Left colon (tissue), 2 donors: ENCODE measurements around the gene MMAA. TPM values are rescaled to one million over a fixed set of nuclear protein-coding genes. Genes with fewer than 3 reads are reported as not detected.
"Not testable (repeated sequence)": the region's sequence is repeated elsewhere in the genome, so short reads cannot be mapped to it uniquely, and the experiment has no call there.

Experiments
- ATAC-seq: fragments of 200-7000 bp; cut with Tn5 transposase; one replicate; pipeline ENCODE4 v1.9.1; 2020; ENCODE audit warnings: mild to moderate bottlenecking, moderate library complexity
- DNase-seq, 2 donors: peaks; one replicate each; pipeline ENCODE4 v3.0.0-alpha.2; 2020
- intact Hi-C, 2 donors: fragments of 100-400 bp; cut with DNase I in 1 of 2; cut with micrococcal nuclease in 1 of 2; formaldehyde crosslinking; loops; one replicate each; pipeline versions ENCODE4 v1.11.2 to v1.14.0; 2022; cut with DNase I, micrococcal nuclease
- total RNA-seq, 2 donors: library from RNA; stranded (reverse); fragmentation: NEBNext Ultra II Directional; extraction: Animal tissue kit (Norgen Biotek cat#: 25700); gene quantifications; one replicate each; pipeline ENCODE4 v1.2.1, GENCODE V29; 2021
- donor health status: DM: no; HTN: no; CAD: no.
- donor health status: DM: yes; HTN: yes; CAD: no.

The MMAA gene
- total RNA-seq, 2 donors from 2014 or later = 15.0 to 18.3 TPM

GRCh38 chr4:145623831-145624230, 4.6 kb downstream of the MMAA start:
- DNase-seq (no peak), ATAC-seq (no peak)
- intact Hi-C loops = no loop called here

GRCh38 chr4:145625677-145626622, 6.8 kb downstream of the MMAA start:
- ATAC-seq (no peak), DNase-seq (no peak)
- intact Hi-C loops = no loop called here

- DNase-seq = no peak
- no peak for ATAC-seq
- intact Hi-C loops = no loop called here
These were observed 7.4 kb downstream of the MMAA start for GRCh38 chr4:145626623-145626982.

- no peak for ATAC-seq
- intact Hi-C loops = no loop called here
- no peak for DNase-seq
These were observed 15.9 kb downstream of the MMAA start for GRCh38 chr4:145635117-145635516.

GRCh38 chr4:145635630-145636029, 16.4 kb downstream of the MMAA start:
- intact Hi-C loops = no loop called here
- DNase-seq (no peak), ATAC-seq (no peak)

- DNase-seq = no peak
- no peak for ATAC-seq
- intact Hi-C loops = no loop called here
These were observed 20.1 kb downstream of the MMAA start for GRCh38 chr4:145639186-145639698.

- ATAC-seq, intact Hi-C loops, DNase-seq: not testable (repeated sequence)
These were observed 21.1 kb downstream of the MMAA start for GRCh38 chr4:145640236-145640635.

GRCh38 chr4:145643295-145643694, 24.1 kb downstream of the MMAA start:
- ATAC-seq (no peak), DNase-seq (no peak)
- intact Hi-C loops = no loop called here

- ATAC-seq = no peak
- no peak for DNase-seq
- intact Hi-C loops = no loop called here
These were observed 25.5 kb downstream of the MMAA start for GRCh38 chr4:145644699-145645098.

- intact Hi-C loops = no loop called here
- no peak for ATAC-seq
- DNase-seq = no peak
These were observed 37.0 kb downstream of the MMAA start for GRCh38 chr4:145656156-145656555.

GRCh38 chr4:145660064-145660463, 40.9 kb downstream of the MMAA start:
- intact Hi-C loops = no loop called here
- ATAC-seq = no peak
- DNase-seq = no peak

- intact Hi-C loops = no loop called here
- ATAC-seq (no peak), DNase-seq (no peak)
These were observed 44.0 kb downstream of the MMAA start for GRCh38 chr4:145663194-145663593.

GRCh38 chr4:145665773-145666172, 46.6 kb downstream of the MMAA start:
- intact Hi-C loops = no loop called here
- ATAC-seq = no peak
- DNase-seq = no peak

GRCh38 chr4:145670422-145670821, 51.2 kb downstream of the MMAA start:
- intact Hi-C loops = no loop called here
- ATAC-seq (no peak), DNase-seq (no peak)

- DNase-seq (peak; percentile 6 to 34), ATAC-seq (peak; percentile 78)
- intact Hi-C loops = no loop called here
These were observed 60.3 kb downstream of the MMAA start for GRCh38 chr4:145679520-145679919.

GRCh38 chr4:145679991-145680455, 60.8 kb downstream of the MMAA start, which contains the start of gene C4orf51:
TSS of gene C4orf51 (plus strand) at chr4:145680146. CDS start at chr4:145680204, 58 bp downstream.
- intact Hi-C loops = no loop called here
- DNase-seq (peak in 1 of 2 donors; percentile 22), ATAC-seq (peak; percentile 88)

GRCh38 chr4:145680902-145681301, 61.7 kb downstream of the MMAA start:
- intact Hi-C loops = no loop called here
- no peak for ATAC-seq
- DNase-seq = no peak

- intact Hi-C loops = no loop called here
- DNase-seq = no peak
- no peak for ATAC-seq
These were observed 62.3 kb downstream of the MMAA start for GRCh38 chr4:145681518-145681917.

GRCh38 chr4:145681956-145682355, 62.8 kb downstream of the MMAA start:
- intact Hi-C loops = no loop called here
- DNase-seq (no peak), ATAC-seq (no peak)

GRCh38 chr4:145686991-145687390, 67.8 kb downstream of the MMAA start:
- DNase-seq (no peak), ATAC-seq (no peak)
- intact Hi-C loops = no loop called here
